Measurements from ENCODE around the gene CEMIP. TPM values are rescaled to one million over a fixed set of nuclear protein-coding genes. Genes with fewer than 3 reads are reported as not detected.

The CEMIP gene
- total RNA-seq, 2 experiments from 2014 or later, result not detected

DNA sequence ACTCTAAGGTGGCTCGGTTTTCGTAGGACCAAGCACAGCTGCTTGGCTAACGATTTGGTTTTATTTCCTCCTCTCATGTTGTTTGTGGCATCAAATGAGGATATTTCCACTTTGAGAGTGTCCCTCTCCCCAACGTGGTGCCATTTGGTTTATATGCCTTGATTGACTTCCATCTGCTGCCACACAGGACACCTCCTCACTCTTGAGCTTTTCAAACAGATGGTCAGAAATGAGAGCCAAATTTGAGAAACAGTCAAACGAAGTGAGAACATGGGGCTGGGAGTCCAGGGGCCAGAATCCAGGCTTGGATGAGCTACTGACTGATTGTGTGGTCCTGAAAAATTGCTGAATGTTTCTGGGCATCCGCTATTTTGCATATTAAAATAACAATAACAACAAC is 43.5 kb downstream of the CEMIP start:
- CTCF ChIA-PET (ENCODE audit: unreplicated experiment), result no interaction called here
- no TSS peak for BruUV-seq (replicated peaks)

DNA sequence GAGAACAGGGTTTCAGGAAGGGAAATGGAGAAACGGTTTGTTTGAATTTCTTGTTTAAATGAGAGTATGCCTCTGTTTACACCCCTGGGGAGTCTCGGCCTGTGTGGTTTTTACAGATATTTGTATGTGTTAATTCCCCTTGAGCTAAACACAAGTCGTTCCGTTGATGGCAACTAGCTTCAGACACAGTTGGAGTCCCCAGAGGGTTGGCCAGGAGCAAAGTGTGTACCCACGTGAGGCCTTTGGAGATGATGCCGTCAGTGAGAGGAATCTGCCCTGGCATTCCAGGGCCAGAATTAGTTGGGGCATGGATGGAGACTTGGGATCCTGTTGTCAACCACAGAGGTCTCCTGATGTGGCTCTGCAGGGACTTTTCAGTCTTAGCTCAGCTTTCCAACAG is 44.0 kb downstream of the CEMIP start:
- no peaks in the 10 kb centered on the region for H3K36me3 ChIP-seq (ENCODE audit: insufficient read depth, low read length)
- CTCF ChIA-PET (ENCODE audit: unreplicated experiment), result no interaction called here
- no peak overlapping the region for H3K27ac ChIP-seq (ENCODE audit: low read depth, low read length, poor library complexity, severe bottlenecking)
- H2AFZ ChIP-seq (ENCODE audit: low read length), result no peak overlapping the region
- H3K4me1 ChIP-seq (ENCODE audit: insufficient read depth, low read length, poor library complexity, severe bottlenecking), result no peaks in the 10 kb centered on the region
- no peaks in the 10 kb centered on the region for H4K20me1 ChIP-seq (ENCODE audit: insufficient read depth, low read length)
- no peaks in the 10 kb centered on the region for H3K79me2 ChIP-seq (ENCODE audit: insufficient read depth, low read depth, low read length)
- intact Hi-C loops (cut with micrococcal nuclease; ENCODE audit: unreplicated experiment), result no loop called here
- no peaks in the 10 kb centered on the region for H3K9me2 ChIP-seq (ENCODE audit: insufficient read depth, low read length)
- no peak for DNase-seq (ENCODE audit: low spot score)
- POLR2A ChIA-PET, result no interaction called here
- no peak overlapping the region for H3K4me2 ChIP-seq (ENCODE audit: low read length)
- no peak overlapping the region for H3K4me3 ChIP-seq (ENCODE audit: low read depth, low read length, poor library complexity, severe bottlenecking)
- TF ChIP-seq EZH2phosphoT487 (IDR thresholded peaks at IDR 0.05; ENCODE audit: borderline replicate concordance, low read depth, low read length), result no peak
- TF ChIP-seq, protein P1, sequence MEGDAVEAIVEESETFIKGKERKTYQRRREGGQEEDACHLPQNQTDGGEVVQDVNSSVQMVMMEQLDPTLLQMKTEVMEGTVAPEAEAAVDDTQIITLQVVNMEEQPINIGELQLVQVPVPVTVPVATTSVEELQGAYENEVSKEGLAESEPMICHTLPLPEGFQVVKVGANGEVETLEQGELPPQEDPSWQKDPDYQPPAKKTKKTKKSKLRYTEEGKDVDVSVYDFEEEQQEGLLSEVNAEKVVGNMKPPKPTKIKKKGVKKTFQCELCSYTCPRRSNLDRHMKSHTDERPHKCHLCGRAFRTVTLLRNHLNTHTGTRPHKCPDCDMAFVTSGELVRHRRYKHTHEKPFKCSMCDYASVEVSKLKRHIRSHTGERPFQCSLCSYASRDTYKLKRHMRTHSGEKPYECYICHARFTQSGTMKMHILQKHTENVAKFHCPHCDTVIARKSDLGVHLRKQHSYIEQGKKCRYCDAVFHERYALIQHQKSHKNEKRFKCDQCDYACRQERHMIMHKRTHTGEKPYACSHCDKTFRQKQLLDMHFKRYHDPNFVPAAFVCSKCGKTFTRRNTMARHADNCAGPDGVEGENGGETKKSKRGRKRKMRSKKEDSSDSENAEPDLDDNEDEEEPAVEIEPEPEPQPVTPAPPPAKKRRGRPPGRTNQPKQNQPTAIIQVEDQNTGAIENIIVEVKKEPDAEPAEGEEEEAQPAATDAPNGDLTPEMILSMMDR (conservative IDR thresholded peaks at IDR 0.05; ENCODE audit: low read length), result no peak
- BruUV-seq (replicated peaks), result no TSS peak
- no peaks in the 10 kb centered on the region for H3K9me3 ChIP-seq (ENCODE audit: low read length)

More for the DNA sequence above, 43.5 kb downstream of the CEMIP start:
- no peak overlapping the region for H3K4me3 ChIP-seq (ENCODE audit: low read depth, low read length, poor library complexity, severe bottlenecking)
- no peak overlapping the region for H2AFZ ChIP-seq (ENCODE audit: low read length)
- no peaks in the 10 kb centered on the region for H3K9me2 ChIP-seq (ENCODE audit: insufficient read depth, low read length)
- H4K20me1 ChIP-seq (ENCODE audit: insufficient read depth, low read length), result no peaks in the 10 kb centered on the region
- H3K9me3 ChIP-seq (ENCODE audit: low read length), result no peaks in the 10 kb centered on the region
- no peaks in the 10 kb centered on the region for H3K4me1 ChIP-seq (ENCODE audit: insufficient read depth, low read length, poor library complexity, severe bottlenecking)
- H3K79me2 ChIP-seq (ENCODE audit: insufficient read depth, low read depth, low read length), result no peaks in the 10 kb centered on the region
- intact Hi-C loops (cut with micrococcal nuclease; ENCODE audit: unreplicated experiment), result no loop called here
- H3K27ac ChIP-seq (ENCODE audit: low read depth, low read length, poor library complexity, severe bottlenecking), result no peak overlapping the region
- POLR2A ChIA-PET, result interaction anchor here (0.5 to 0.6 kb wide), 2 partner anchors 60 to 1105 kb away, joined by 3 read pairs; no protein-coding TSS in a partner anchor
- TF ChIP-seq EZH2phosphoT487 (IDR thresholded peaks at IDR 0.05; ENCODE audit: borderline replicate concordance, low read depth, low read length), result no peak
- TF ChIP-seq, protein P1 (conservative IDR thresholded peaks at IDR 0.05; ENCODE audit: low read length), result no peak
- DNase-seq (ENCODE audit: low spot score), result no peak
- H3K36me3 ChIP-seq (ENCODE audit: insufficient read depth, low read length), result no peaks in the 10 kb centered on the region
- H3K4me2 ChIP-seq (ENCODE audit: low read length), result no peak overlapping the region

DNA sequence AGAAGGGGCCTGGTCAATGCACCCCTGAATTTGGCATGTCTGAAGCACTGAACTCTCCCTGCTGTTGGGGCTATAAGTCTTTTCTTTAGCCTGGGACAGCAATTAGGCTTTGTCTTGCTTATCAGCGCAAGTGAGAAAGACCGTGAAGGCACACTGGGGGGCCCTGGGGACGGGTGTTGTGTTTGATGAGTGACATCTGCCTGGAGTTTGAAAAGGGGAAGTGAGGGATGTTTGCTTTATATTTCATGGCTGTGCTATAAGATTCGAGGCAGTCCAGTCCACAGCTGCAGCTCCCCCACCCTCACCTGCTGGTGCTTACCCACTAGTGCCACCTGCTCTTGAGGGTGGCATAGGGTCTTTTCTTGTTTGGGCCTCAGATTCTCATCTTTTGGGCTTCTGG is 44.8 kb downstream of the CEMIP start:
- no peak overlapping the region for H3K27ac ChIP-seq (ENCODE audit: low read depth, low read length, poor library complexity, severe bottlenecking)
- TF ChIP-seq EZH2phosphoT487 (IDR thresholded peaks at IDR 0.05; ENCODE audit: borderline replicate concordance, low read depth, low read length), result no peak
- TF ChIP-seq, protein P1 (conservative IDR thresholded peaks at IDR 0.05; ENCODE audit: low read length), result no peak
- POLR2A ChIA-PET, result no interaction called here
- intact Hi-C loops (cut with micrococcal nuclease; ENCODE audit: unreplicated experiment), result no loop called here
- H3K79me2 ChIP-seq (ENCODE audit: insufficient read depth, low read depth, low read length), result no peaks in the 10 kb centered on the region
- H3K4me2 ChIP-seq (ENCODE audit: low read length), result no peak overlapping the region
- no peaks in the 10 kb centered on the region for H3K9me2 ChIP-seq (ENCODE audit: insufficient read depth, low read length)
- no peaks in the 10 kb centered on the region for H3K4me1 ChIP-seq (ENCODE audit: insufficient read depth, low read length, poor library complexity, severe bottlenecking)
- CTCF ChIA-PET (ENCODE audit: unreplicated experiment), result no interaction called here
- H2AFZ ChIP-seq (ENCODE audit: low read length), result no peak overlapping the region
- DNase-seq (ENCODE audit: low spot score), result peak; percentile 51
- H3K36me3 ChIP-seq (ENCODE audit: insufficient read depth, low read length), result no peaks in the 10 kb centered on the region
- no TSS peak for BruUV-seq (replicated peaks)
- no peak overlapping the region for H3K4me3 ChIP-seq (ENCODE audit: low read depth, low read length, poor library complexity, severe bottlenecking)
- H3K9me3 ChIP-seq (ENCODE audit: low read length), result no peaks in the 10 kb centered on the region
- no peaks in the 10 kb centered on the region for H4K20me1 ChIP-seq (ENCODE audit: insufficient read depth, low read length)

Measured in OCI-LY7 (cell line).